ENCODE measurements around the gene CCDC174. TPM values are rescaled to one million over a fixed set of nuclear protein-coding genes. Genes with fewer than 3 reads are reported as not detected.
A peak's percentile ranks its signal among the peaks of the same experiment; 100 is the strongest.

Gene CCDC174
- total and polyA plus RNA-seq, 10 of the 15 experiments (the other 5 are each of a cell fraction or from before 2014, with no cell fraction given), result 11.6 to 31.3 (median 19.1) TPM

DNA sequence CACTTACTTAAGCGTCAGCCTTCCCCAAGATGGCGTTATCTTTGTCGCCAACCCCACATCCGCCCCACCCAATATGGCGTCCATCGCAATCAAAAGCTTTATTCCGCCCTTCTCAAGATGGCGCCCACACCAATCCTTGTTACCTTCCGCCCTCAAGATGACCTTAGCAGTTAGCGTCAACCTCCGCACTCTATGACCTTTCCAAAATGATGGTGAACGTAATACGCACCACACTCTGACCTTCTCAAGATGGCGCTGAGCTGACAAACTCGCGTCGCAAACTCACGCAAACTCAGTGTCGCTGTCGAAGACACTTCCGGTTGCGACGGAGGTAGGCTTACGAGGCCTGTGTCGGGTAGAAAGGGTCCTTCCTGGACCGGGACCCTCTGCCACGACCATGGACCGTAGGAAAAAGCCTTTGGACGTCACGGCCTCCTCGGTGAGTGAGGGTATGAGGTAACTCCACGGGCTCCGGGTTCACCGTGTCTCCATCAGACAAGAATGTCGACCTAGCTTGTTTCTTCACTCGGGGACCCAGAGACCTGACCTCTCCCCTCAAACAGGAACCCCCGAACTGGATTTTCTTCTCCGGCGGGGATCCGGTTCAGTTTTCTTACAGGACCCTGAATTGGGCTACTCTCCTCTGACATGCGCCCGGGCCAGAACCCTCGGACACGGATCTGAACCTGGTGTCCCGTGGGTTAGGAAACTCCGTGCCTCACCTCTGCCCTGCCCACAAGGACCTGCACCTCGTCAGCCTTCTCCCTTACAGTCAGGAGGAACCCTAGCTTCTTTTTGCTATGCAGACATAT lies at the start of gene CCDC174 (continued):
- TF ChIP-seq, protein P1, sequence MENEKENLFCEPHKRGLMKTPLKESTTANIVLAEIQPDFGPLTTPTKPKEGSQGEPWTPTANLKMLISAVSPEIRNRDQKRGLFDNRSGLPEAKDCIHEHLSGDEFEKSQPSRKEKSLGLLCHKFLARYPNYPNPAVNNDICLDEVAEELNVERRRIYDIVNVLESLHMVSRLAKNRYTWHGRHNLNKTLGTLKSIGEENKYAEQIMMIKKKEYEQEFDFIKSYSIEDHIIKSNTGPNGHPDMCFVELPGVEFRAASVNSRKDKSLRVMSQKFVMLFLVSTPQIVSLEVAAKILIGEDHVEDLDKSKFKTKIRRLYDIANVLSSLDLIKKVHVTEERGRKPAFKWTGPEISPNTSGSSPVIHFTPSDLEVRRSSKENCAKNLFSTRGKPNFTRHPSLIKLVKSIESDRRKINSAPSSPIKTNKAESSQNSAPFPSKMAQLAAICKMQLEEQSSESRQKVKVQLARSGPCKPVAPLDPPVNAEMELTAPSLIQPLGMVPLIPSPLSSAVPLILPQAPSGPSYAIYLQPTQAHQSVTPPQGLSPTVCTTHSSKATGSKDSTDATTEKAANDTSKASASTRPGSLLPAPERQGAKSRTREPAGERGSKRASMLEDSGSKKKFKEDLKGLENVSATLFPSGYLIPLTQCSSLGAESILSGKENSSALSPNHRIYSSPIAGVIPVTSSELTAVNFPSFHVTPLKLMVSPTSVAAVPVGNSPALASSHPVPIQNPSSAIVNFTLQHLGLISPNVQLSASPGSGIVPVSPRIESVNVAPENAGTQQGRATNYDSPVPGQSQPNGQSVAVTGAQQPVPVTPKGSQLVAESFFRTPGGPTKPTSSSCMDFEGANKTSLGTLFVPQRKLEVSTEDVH (IDR thresholded peaks at IDR 0.05; ENCODE audit: low read depth, partially characterized antibody), result peak; percentile 80
- TF ChIP-seq ZNF274 (IDR thresholded peaks at IDR 0.05; ENCODE audit: insufficient read depth, insufficient read length) (no peak), BACH1 (IDR thresholded peaks at IDR 0.05; ENCODE audit: borderline replicate concordance) (peak; percentile 65; the same call in 1 of the 2 replicates), ZSCAN29 (IDR thresholded peaks at IDR 0.05) (no peak), SMARCA5 (IDR thresholded peaks at IDR 0.05) (no peak), TAF1 (IDR thresholded peaks at IDR 0.05; ENCODE audit: borderline replicate concordance, low read depth, low read length) (peak; percentile 94), ZBED1 (IDR thresholded peaks at IDR 0.05; ENCODE audit: borderline replicate concordance) (peak; percentile 68; the same call in 1 of the 2 replicates), IKZF2 (IDR thresholded peaks at IDR 0.05) (no peak; a peak in 1 of 4 replicates), TBL1XR1 (IDR thresholded peaks at IDR 0.05; ENCODE audit: low read depth, low read length) (peak; percentile 75), WRNIP1 (IDR thresholded peaks at IDR 0.05; ENCODE audit: borderline replicate concordance, low read depth, low read length) (no peak), NBN (IDR thresholded peaks at IDR 0.05) (peak; percentile 97), SIN3A (IDR thresholded peaks at IDR 0.05; ENCODE audit: low read depth, low read length) (peak; percentile 27; the same call in 1 of the 2 replicates), TARDBP (IDR thresholded peaks at IDR 0.05; ENCODE audit: borderline replicate concordance) (peak; percentile 93), NR2F1 (conservative IDR thresholded peaks at IDR 0.05) (peak; percentile 96)
- TF ChIP-seq, protein P2, sequence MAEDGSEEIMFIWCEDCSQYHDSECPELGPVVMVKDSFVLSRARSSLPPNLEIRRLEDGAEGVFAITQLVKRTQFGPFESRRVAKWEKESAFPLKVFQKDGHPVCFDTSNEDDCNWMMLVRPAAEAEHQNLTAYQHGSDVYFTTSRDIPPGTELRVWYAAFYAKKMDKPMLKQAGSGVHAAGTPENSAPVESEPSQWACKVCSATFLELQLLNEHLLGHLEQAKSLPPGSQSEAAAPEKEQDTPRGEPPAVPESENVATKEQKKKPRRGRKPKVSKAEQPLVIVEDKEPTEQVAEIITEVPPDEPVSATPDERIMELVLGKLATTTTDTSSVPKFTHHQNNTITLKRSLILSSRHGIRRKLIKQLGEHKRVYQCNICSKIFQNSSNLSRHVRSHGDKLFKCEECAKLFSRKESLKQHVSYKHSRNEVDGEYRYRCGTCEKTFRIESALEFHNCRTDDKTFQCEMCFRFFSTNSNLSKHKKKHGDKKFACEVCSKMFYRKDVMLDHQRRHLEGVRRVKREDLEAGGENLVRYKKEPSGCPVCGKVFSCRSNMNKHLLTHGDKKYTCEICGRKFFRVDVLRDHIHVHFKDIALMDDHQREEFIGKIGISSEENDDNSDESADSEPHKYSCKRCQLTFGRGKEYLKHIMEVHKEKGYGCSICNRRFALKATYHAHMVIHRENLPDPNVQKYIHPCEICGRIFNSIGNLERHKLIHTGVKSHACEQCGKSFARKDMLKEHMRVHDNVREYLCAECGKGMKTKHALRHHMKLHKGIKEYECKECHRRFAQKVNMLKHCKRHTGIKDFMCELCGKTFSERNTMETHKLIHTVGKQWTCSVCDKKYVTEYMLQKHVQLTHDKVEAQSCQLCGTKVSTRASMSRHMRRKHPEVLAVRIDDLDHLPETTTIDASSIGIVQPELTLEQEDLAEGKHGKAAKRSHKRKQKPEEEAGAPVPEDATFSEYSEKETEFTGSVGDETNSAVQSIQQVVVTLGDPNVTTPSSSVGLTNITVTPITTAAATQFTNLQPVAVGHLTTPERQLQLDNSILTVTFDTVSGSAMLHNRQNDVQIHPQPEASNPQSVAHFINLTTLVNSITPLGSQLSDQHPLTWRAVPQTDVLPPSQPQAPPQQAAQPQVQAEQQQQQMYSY (CRISPR knock-in tag; IDR thresholded peaks at IDR 0.05), result no peak
- TF ChIP-seq, protein P3, sequence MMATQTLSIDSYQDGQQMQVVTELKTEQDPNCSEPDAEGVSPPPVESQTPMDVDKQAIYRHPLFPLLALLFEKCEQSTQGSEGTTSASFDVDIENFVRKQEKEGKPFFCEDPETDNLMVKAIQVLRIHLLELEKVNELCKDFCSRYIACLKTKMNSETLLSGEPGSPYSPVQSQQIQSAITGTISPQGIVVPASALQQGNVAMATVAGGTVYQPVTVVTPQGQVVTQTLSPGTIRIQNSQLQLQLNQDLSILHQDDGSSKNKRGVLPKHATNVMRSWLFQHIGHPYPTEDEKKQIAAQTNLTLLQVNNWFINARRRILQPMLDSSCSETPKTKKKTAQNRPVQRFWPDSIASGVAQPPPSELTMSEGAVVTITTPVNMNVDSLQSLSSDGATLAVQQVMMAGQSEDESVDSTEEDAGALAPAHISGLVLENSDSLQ (IDR thresholded peaks at IDR 0.05), result peak; percentile 87
- TF ChIP-seq, protein P4, sequence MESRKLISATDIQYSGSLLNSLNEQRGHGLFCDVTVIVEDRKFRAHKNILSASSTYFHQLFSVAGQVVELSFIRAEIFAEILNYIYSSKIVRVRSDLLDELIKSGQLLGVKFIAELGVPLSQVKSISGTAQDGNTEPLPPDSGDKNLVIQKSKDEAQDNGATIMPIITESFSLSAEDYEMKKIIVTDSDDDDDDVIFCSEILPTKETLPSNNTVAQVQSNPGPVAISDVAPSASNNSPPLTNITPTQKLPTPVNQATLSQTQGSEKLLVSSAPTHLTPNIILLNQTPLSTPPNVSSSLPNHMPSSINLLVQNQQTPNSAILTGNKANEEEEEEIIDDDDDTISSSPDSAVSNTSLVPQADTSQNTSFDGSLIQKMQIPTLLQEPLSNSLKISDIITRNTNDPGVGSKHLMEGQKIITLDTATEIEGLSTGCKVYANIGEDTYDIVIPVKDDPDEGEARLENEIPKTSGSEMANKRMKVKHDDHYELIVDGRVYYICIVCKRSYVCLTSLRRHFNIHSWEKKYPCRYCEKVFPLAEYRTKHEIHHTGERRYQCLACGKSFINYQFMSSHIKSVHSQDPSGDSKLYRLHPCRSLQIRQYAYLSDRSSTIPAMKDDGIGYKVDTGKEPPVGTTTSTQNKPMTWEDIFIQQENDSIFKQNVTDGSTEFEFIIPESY (IDR thresholded peaks at IDR 0.05), result no peak; the same call in 1 of the 2 replicates
- TF ChIP-seq, protein P5, sequence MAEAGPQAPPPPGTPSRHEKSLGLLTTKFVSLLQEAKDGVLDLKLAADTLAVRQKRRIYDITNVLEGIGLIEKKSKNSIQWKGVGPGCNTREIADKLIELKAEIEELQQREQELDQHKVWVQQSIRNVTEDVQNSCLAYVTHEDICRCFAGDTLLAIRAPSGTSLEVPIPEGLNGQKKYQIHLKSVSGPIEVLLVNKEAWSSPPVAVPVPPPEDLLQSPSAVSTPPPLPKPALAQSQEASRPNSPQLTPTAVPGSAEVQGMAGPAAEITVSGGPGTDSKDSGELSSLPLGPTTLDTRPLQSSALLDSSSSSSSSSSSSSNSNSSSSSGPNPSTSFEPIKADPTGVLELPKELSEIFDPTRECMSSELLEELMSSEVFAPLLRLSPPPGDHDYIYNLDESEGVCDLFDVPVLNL (IDR thresholded peaks at IDR 0.05; ENCODE audit: low read depth, low read length), result no peak
